GM12892 (cell line): Measurements from ENCODE around the gene PIANP.

ENCODE experiments used
- DNase-seq: peaks from one replicate; pipeline ENCODE4 v3.0.0; 2011; ENCODE audit not compliant: insufficient read length
- FAIRE-seq: peaks from 2 replicates; lab custom pipeline; 2011; peaks lifted over from hg19 to GRCh38; lab: Jason Lieb, UNC
- POLR2A ChIP-seq: IDR thresholded peaks from 2 replicates; pipeline ENCODE4 v1.6.1; 2011; ENCODE audit warnings: low read depth, low read length, control low read depth
- POLR2AphosphoS5 ChIP-seq: IDR thresholded peaks from 2 replicates; pipeline ENCODE4 v1.6.1; 2011; ENCODE audit warnings: low read depth, low read length, control low read depth
- TAF1 ChIP-seq: IDR thresholded peaks from 2 replicates; pipeline ENCODE4 v1.6.1; 2011; ENCODE audit warnings: low read depth, mild to moderate bottlenecking, control low read depth, low read length, borderline replicate concordance

PIANP gene

GRCh38 chr12:6699259-6699988 lies 1.2 kb downstream of the PIANP start:
- TF ChIP-seq POLR2AphosphoS5 = no peak
- no peak for TF ChIP-seq POLR2A
- TF ChIP-seq TAF1 = no peak
- no peak for FAIRE-seq

GRCh38 chr12:6698352-6699046 lies 2.1 kb downstream of the PIANP start:
- FAIRE-seq = no peak
- TF ChIP-seq POLR2A (no peak), POLR2AphosphoS5 (no peak), TAF1 (no peak)
- DNase-seq = no peak

More at GRCh38 chr12:6699259-6699988, 1.2 kb downstream of the PIANP start:
- no peak for DNase-seq

GRCh38 chr12:6697584-6698351 lies 2.8 kb downstream of the PIANP start:
- no peak for DNase-seq
- peak; percentile 9 for FAIRE-seq

GRCh38 chr12:6696690-6697583 lies 3.7 kb downstream of the PIANP start:
- FAIRE-seq (peak; percentile 51), DNase-seq (no peak)
- TF ChIP-seq POLR2A (no peak), POLR2AphosphoS5 (no peak), TAF1 (no peak)

More at GRCh38 chr12:6697584-6698351, 2.8 kb downstream of the PIANP start:
- TF ChIP-seq POLR2AphosphoS5 (no peak), POLR2A (no peak), TAF1 (no peak)

- no peak for DNase-seq
- TF ChIP-seq POLR2A (no peak), POLR2AphosphoS5 (no peak), TAF1 (no peak)
- FAIRE-seq = no peak
These were observed 5.1 kb downstream of the PIANP start for GRCh38 chr12:6695313-6696045.

GRCh38 chr12:6694701-6695100 lies 5.9 kb downstream of the PIANP start:
- DNase-seq (no peak), FAIRE-seq (no peak)
- TF ChIP-seq POLR2A = no peak
- TF ChIP-seq POLR2AphosphoS5 = no peak
- TF ChIP-seq TAF1 = no peak

- TF ChIP-seq TAF1 (no peak), POLR2A (no peak), POLR2AphosphoS5 (no peak)
- FAIRE-seq (no peak), DNase-seq (no peak)
These were observed 6.7 kb downstream of the PIANP start for GRCh38 chr12:6693832-6694355.

GRCh38 chr12:6692888-6693287 lies 7.7 kb downstream of the PIANP start:
- TF ChIP-seq POLR2A (no peak), POLR2AphosphoS5 (no peak), TAF1 (no peak)
- no peak for DNase-seq

GRCh38 chr12:6691473-6691872 lies 9.1 kb downstream of the PIANP start:
- no peak for FAIRE-seq
- TF ChIP-seq POLR2AphosphoS5 (no peak), POLR2A (no peak), TAF1 (no peak)
- no peak for DNase-seq

More at GRCh38 chr12:6692888-6693287, 7.7 kb downstream of the PIANP start:
- FAIRE-seq = no peak

- FAIRE-seq (peak; percentile 97), DNase-seq (peak; percentile 96)
- peak; percentile 41 for TF ChIP-seq POLR2AphosphoS5
- peak; percentile 65; the same call in 1 of the 2 replicates for TF ChIP-seq TAF1
- TF ChIP-seq POLR2A = peak; percentile 72
These were observed 11.4 kb downstream of the PIANP start, which contains the start of gene ZNF384 for GRCh38 chr12:6688999-6689882. TSS of gene ZNF384 (minus strand) at chr12:6689375. CDS start at chr12:6679520, 9,855 bp downstream.
